ENCODE data around the gene SC5D.

The SC5D gene

DNA sequence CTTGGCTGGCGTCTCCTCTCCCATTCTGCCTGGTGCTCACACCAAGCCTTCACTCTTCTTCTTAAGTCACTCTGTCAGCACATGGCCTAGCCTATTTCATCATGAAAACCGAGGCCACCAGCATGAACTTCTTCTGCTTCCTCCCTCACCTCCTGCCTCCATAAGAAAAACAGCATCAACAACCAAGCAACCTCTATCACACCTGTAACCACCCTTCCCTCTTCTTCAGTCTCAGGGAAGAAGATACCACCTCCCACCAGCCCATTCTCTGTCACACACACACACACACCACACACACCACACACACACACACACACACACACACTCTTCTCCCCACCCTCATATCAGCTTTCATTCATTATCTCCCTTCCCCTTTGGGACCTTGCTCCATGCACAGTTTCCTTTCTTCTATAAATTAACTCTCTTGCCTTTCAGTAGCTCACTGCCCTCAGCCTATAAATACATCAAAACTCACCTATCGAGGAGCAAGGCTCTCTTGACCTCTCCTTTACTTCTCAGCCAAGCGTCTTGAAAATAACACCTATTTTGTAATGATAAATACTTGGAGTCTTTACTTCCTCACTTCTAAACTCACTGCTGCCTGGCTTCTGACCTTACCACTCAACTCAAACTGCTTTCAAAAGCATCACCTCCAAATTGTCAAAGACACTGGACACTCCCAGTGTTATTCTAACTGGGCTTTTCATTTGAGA, 36.6 kb downstream of the SC5D start:
- TF ChIP-seq, protein P1, sequence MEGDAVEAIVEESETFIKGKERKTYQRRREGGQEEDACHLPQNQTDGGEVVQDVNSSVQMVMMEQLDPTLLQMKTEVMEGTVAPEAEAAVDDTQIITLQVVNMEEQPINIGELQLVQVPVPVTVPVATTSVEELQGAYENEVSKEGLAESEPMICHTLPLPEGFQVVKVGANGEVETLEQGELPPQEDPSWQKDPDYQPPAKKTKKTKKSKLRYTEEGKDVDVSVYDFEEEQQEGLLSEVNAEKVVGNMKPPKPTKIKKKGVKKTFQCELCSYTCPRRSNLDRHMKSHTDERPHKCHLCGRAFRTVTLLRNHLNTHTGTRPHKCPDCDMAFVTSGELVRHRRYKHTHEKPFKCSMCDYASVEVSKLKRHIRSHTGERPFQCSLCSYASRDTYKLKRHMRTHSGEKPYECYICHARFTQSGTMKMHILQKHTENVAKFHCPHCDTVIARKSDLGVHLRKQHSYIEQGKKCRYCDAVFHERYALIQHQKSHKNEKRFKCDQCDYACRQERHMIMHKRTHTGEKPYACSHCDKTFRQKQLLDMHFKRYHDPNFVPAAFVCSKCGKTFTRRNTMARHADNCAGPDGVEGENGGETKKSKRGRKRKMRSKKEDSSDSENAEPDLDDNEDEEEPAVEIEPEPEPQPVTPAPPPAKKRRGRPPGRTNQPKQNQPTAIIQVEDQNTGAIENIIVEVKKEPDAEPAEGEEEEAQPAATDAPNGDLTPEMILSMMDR (IDR thresholded peaks at IDR 0.05; ENCODE audit: low read depth, low read length): no peak
- Histone ChIP-seq H3K36me3 (no peaks in the 10 kb centered on the region), H3K27me3 (ENCODE audit: insufficient read depth, low read depth, severe bottlenecking) (no peaks in the 10 kb centered on the region), H3K9me3 (ENCODE audit: severe bottlenecking) (no peaks in the 10 kb centered on the region), H3K4me3 (ENCODE audit: low read depth, low read length) (no peak overlapping the region), H3K27ac (no peak overlapping the region)
- no peak for DNase-seq

DNA sequence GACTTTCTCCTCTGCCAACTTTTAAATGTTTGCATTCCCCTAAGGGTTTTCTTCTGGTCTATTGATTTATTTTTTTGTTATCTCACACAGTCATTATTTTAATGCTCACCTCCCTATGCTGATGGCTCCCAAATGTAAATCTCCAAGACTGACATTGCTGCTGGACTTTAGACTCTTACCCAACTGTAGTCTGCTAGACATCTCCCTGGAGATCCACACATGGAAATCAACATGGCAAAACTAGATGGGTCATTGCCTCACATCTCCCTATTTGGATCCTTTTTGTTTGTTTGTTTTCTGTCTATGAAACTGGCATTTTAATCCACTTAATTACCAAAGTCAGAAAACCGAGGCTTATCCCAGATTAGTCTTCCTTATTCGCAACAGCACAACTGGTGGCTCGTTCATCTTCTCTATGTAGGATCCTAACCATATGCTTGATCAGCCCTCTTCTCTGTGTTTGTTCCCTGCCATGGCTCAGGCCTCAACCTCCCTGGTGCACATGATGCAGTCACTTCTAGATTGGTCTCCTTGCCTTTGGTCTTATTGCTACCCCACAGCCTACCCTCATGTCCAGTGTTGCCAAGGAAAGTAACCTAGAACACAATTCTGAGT, 37.3 kb downstream of the SC5D start:
- H3K9me3 ChIP-seq (ENCODE audit: severe bottlenecking): no peaks in the 10 kb centered on the region
- H3K4me3 ChIP-seq (ENCODE audit: low read depth, low read length): no peak overlapping the region

DNA sequence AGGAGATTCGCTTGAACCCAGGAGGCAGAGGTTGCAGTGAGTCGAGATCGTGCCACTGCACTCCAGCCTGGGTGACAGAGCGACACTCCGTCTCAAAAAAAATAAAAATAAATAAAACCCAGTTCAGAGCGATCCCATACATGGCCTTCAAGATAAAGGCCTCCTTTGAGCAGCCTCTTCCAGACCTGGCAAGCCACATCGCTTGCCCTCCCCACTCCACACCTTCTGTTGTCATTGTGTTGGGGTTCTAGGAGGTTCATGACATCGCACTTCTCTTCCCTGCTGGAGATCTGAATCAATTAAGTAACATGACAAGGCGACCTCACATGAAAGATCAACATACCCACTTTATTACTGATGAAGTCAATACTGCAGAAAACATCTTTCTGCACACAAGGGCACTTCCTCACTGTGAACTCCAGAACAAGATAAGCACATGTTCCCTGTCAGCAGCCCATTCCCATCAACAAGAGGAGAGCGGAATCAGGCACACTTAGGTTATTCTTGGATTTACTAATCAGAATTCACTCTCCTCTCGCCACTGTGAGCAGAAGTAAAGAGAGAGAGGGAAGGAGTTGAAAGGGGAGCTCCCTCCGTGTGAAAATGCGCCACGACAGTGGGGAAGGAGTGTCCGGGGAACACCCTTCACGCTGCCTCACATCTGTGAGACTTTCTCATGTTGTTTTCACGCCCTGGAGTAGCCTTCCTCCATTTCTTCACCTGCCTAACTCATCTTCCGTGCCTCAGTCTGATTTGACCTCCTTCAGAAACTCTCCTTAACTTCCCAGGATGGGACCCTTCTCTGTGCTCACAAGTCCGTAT, 38.3 kb downstream of the SC5D start:
- H3K9me3 ChIP-seq (ENCODE audit: severe bottlenecking): no peaks in the 10 kb centered on the region
- H3K27ac ChIP-seq: no peak overlapping the region
- H3K4me3 ChIP-seq (ENCODE audit: low read depth, low read length): no peak overlapping the region
- H3K27me3 ChIP-seq (ENCODE audit: insufficient read depth, low read depth, severe bottlenecking): no peaks in the 10 kb centered on the region
- no peaks in the 10 kb centered on the region for H3K36me3 ChIP-seq
- TF ChIP-seq, protein P1 (IDR thresholded peaks at IDR 0.05; ENCODE audit: low read depth, low read length): no peak
- no peak for DNase-seq

More for the DNA sequence above, 37.3 kb downstream of the SC5D start:
- H3K27ac ChIP-seq: peak overlapping the region; percentile 38; the same call in 1 of the 2 replicates
- no peaks in the 10 kb centered on the region for H3K27me3 ChIP-seq (ENCODE audit: insufficient read depth, low read depth, severe bottlenecking)
- TF ChIP-seq, protein P1 (IDR thresholded peaks at IDR 0.05; ENCODE audit: low read depth, low read length): no peak
- DNase-seq: peak; percentile 50
- H3K36me3 ChIP-seq: no peaks in the 10 kb centered on the region

DNA sequence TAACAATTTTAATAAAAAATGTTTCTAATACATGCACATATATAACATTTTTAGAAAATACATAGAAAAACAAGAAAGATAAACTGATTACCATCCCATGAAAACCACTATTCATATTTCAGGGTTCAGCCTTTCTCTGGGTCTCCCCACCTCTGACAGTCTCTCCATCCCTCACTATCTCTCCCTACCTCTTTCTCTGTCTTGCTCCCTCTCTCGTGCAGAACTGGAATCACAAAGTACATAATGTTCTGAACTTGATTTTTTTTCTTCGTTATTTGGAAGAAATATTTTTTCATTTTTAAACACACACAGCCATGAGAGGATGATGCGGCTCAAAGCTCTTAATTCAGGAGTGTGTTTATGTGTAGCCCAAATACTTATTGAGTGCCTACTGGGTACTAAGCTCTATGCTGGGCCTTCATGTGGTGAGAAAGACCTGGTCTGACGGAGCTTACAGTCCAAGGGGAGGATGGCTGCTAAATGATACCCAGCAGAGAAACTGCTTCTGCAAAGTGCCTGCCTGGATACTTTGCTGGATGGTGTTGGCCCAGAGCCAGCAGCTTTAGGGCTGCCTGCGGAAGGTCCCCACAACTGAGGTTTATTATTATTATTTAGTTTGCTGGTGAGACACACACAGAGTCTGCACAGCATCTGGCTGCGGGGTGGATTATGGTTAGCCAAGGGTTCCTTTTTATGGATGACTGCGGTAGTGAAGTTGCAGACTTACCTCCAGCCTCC, 42.6 kb downstream of the SC5D start:
- no peak overlapping the region for H3K27ac ChIP-seq
- no peaks in the 10 kb centered on the region for H3K9me3 ChIP-seq (ENCODE audit: severe bottlenecking)
- no peak for DNase-seq
- no peaks in the 10 kb centered on the region for H3K27me3 ChIP-seq (ENCODE audit: insufficient read depth, low read depth, severe bottlenecking)
- H3K36me3 ChIP-seq: no peaks in the 10 kb centered on the region
- TF ChIP-seq, protein P1 (IDR thresholded peaks at IDR 0.05; ENCODE audit: low read depth, low read length): no peak
- no peak overlapping the region for H3K4me3 ChIP-seq (ENCODE audit: low read depth, low read length)

DNA sequence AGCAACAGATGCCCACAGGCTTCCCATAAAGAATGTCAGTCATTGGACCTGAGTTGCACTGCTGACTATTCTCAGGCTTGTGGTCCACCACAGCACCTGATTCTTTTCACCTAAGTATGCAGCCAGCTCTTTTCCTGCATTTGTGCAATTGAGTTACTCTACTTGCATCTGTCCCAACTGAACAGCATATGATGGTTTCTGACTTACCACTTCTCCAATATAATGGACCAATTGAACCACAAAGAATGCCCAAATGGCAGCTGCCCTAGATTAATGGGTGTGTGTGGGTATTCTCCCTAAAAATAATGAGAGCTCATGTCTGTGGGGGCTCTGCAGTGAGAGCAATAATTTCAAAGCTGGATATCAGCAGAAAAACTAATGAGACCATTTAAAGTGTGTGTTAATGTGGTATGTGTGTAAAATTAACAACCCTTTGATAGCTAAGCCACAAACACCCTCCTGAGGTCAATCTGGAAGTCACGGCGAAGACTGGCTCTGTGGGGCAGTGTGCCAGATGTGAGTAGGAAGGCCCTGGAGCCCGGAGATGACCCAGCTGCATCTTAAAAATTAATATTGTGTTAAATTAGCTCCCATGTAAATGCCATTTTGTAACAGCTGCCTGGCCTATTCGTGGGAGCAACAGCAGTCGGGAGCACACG, 43.8 kb downstream of the SC5D start:
- Histone ChIP-seq H3K27me3 (ENCODE audit: insufficient read depth, low read depth, severe bottlenecking) (no peaks in the 10 kb centered on the region), H3K9me3 (ENCODE audit: severe bottlenecking) (no peaks in the 10 kb centered on the region), H3K36me3 (no peaks in the 10 kb centered on the region), H3K4me3 (ENCODE audit: low read depth, low read length) (no peak overlapping the region), H3K27ac (no peak overlapping the region)
- TF ChIP-seq, protein P1 (IDR thresholded peaks at IDR 0.05; ENCODE audit: low read depth, low read length): no peak
- DNase-seq: no peak

Data from WERI-Rb-1 (cell line).